Measurements from ENCODE around the gene MCTP1.

Gene MCTP1

GRCh38 chr5:94901191-94901979 lies 383.5 kb downstream of the MCTP1 start:
- no peaks in the 10 kb centered on the region for H3K36me3 ChIP-seq (replicated peaks; ENCODE audit: insufficient read depth, low read length)
- H3K4me1 ChIP-seq (ENCODE audit: low read length): no peaks in the 10 kb centered on the region
- no peak overlapping the region for H3K4me2 ChIP-seq (ENCODE audit: low read depth, low read length)
- no peaks in the 10 kb centered on the region for H3K9me2 ChIP-seq (replicated peaks; ENCODE audit: insufficient read depth, low read length)
- H3K27me3 ChIP-seq (replicated peaks; ENCODE audit: insufficient read depth, low read length): no peaks in the 10 kb centered on the region
- no peak overlapping the region for H3K27ac ChIP-seq (ENCODE audit: low read length)
- no peak overlapping the region for H3K9ac ChIP-seq (ENCODE audit: low read length)
- no peaks in the 10 kb centered on the region for H4K20me1 ChIP-seq (ENCODE audit: insufficient read depth, low read length)
- TF ChIP-seq EZH2 (optimal IDR thresholded peaks at IDR 0.05; ENCODE audit: low read depth, low read length) (no peak), EZH2phosphoT487 (IDR thresholded peaks at IDR 0.05; ENCODE audit: low read length) (no peak), CTCF (IDR thresholded peaks at IDR 0.05; ENCODE audit: low read length) (no peak)
- H3K9me3 ChIP-seq (replicated peaks; ENCODE audit: insufficient read depth, low read length): no peaks in the 10 kb centered on the region
- H2AFZ ChIP-seq (ENCODE audit: low read length): no peak overlapping the region
- DNase-seq: no peak
- H3F3A ChIP-seq (ENCODE audit: insufficient read depth, low read length): no peaks in the 10 kb centered on the region
- no peaks in the 10 kb centered on the region for H3K79me2 ChIP-seq (ENCODE audit: low read length)
- H3K4me3 ChIP-seq (ENCODE audit: low read length): no peak overlapping the region

- H3F3A ChIP-seq (ENCODE audit: insufficient read depth, low read length): no peaks in the 10 kb centered on the region
- H4K20me1 ChIP-seq (ENCODE audit: insufficient read depth, low read length): no peaks in the 10 kb centered on the region
- no peak overlapping the region for H3K27ac ChIP-seq (ENCODE audit: low read length)
- H3K4me1 ChIP-seq (ENCODE audit: low read length): no peaks in the 10 kb centered on the region
- TF ChIP-seq EZH2 (optimal IDR thresholded peaks at IDR 0.05; ENCODE audit: low read depth, low read length): no peak
- no peak for TF ChIP-seq EZH2phosphoT487 (IDR thresholded peaks at IDR 0.05; ENCODE audit: low read length)
- TF ChIP-seq CTCF (IDR thresholded peaks at IDR 0.05; ENCODE audit: low read length): no peak
- no peaks in the 10 kb centered on the region for H3K9me2 ChIP-seq (replicated peaks; ENCODE audit: insufficient read depth, low read length)
- H3K27me3 ChIP-seq (replicated peaks; ENCODE audit: insufficient read depth, low read length): no peaks in the 10 kb centered on the region
- no peak overlapping the region for H2AFZ ChIP-seq (ENCODE audit: low read length)
- H3K79me2 ChIP-seq (ENCODE audit: low read length): no peaks in the 10 kb centered on the region
- no peak overlapping the region for H3K9ac ChIP-seq (ENCODE audit: low read length)
- H3K4me2 ChIP-seq (ENCODE audit: low read depth, low read length): no peak overlapping the region
- H3K4me3 ChIP-seq (ENCODE audit: low read length): no peak overlapping the region
- H3K9me3 ChIP-seq (replicated peaks; ENCODE audit: insufficient read depth, low read length): no peaks in the 10 kb centered on the region
- DNase-seq: no peak
- no peaks in the 10 kb centered on the region for H3K36me3 ChIP-seq (replicated peaks; ENCODE audit: insufficient read depth, low read length)
These were observed 384.8 kb downstream of the MCTP1 start for GRCh38 chr5:94900006-94900505.

GRCh38 chr5:94893412-94894135 lies 391.3 kb downstream of the MCTP1 start:
- H3K4me1 ChIP-seq (ENCODE audit: low read length): no peaks in the 10 kb centered on the region
- H3K79me2 ChIP-seq (ENCODE audit: low read length): no peaks in the 10 kb centered on the region
- H3K36me3 ChIP-seq (replicated peaks; ENCODE audit: insufficient read depth, low read length): no peaks in the 10 kb centered on the region
- no peak overlapping the region for H3K9ac ChIP-seq (ENCODE audit: low read length)
- H3K9me2 ChIP-seq (replicated peaks; ENCODE audit: insufficient read depth, low read length): no peaks in the 10 kb centered on the region
- DNase-seq: no peak
- H3K27ac ChIP-seq (ENCODE audit: low read length): no peak overlapping the region
- no peaks in the 10 kb centered on the region for H4K20me1 ChIP-seq (ENCODE audit: insufficient read depth, low read length)
- no peak overlapping the region for H3K4me2 ChIP-seq (ENCODE audit: low read depth, low read length)
- no peak overlapping the region for H2AFZ ChIP-seq (ENCODE audit: low read length)
- peak; percentile 26 for TF ChIP-seq CTCF (IDR thresholded peaks at IDR 0.05; ENCODE audit: low read length)
- TF ChIP-seq EZH2phosphoT487 (IDR thresholded peaks at IDR 0.05; ENCODE audit: low read length): no peak
- no peaks in the 10 kb centered on the region for H3K27me3 ChIP-seq (replicated peaks; ENCODE audit: insufficient read depth, low read length)
- no peaks in the 10 kb centered on the region for H3F3A ChIP-seq (ENCODE audit: insufficient read depth, low read length)
- H3K9me3 ChIP-seq (replicated peaks; ENCODE audit: insufficient read depth, low read length): no peaks in the 10 kb centered on the region
- no peak overlapping the region for H3K4me3 ChIP-seq (ENCODE audit: low read length)

Data from MM.1S (cell line).